ENCODE measurements around the gene TEX261.

TEX261 gene

DNA sequence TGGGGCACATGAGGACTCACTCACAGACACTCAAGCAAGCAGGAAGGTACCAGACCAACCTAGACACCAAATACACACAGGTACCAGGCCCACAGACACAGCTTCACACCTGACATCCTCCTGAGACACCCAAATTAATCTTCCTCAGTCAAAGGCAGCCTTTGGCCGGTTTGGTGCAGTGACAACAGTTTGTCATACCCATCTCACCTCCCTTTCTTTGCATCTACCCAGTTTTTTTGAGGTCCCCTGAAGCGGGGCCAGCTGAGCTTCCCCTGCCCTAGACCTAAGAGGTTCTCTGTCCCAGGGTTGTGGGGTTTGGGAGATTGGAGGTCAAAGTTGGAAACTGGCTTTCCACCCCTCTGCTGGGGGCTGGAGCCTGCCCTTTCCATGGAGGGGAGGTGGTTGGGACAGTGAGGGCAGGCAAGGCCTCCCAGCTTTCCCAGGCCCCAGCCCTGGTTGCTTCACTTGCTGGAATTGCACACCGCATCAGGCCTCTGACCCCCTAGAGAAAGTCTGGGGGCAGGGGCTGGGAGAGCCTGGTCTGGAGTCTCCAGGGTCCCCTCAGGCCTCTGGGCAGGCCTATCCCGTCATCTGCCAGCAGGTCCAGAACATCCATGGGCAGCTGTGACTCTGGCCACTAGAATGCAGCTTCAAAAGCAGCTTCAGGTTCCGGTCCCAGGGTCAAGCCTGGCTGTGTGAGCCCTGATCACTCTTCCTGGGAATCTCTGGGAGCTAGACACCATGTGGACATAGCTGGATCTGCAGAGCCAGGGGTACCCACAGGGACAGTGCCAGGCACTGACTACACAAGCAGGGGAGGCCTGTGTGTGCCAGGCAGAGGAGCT is 12.5 kb upstream of the TEX261 start:
- no peaks in the 10 kb centered on the region for H3K4me1 ChIP-seq (ENCODE audit: low read depth, poor library complexity, severe bottlenecking)
- no peak overlapping the region for H3K9ac ChIP-seq
- no peak overlapping the region for H3K27ac ChIP-seq
- no peak overlapping the region for H3K4me3 ChIP-seq (IDR thresholded peaks at IDR 0.05; ENCODE audit: insufficient read depth, low read depth, low read length)
- H3K36me3 ChIP-seq (ENCODE audit: insufficient read depth) = no peaks in the 10 kb centered on the region
- H3K27me3 ChIP-seq (ENCODE audit: insufficient read depth, low read depth) = no peaks in the 10 kb centered on the region
- no peak overlapping the region for H2AFZ ChIP-seq (ENCODE audit: low read depth)
- no peak overlapping the region for H3K4me2 ChIP-seq
- H3K79me2 ChIP-seq (ENCODE audit: insufficient read depth, low read depth) = no peaks in the 10 kb centered on the region
- TF ChIP-seq, protein P1, sequence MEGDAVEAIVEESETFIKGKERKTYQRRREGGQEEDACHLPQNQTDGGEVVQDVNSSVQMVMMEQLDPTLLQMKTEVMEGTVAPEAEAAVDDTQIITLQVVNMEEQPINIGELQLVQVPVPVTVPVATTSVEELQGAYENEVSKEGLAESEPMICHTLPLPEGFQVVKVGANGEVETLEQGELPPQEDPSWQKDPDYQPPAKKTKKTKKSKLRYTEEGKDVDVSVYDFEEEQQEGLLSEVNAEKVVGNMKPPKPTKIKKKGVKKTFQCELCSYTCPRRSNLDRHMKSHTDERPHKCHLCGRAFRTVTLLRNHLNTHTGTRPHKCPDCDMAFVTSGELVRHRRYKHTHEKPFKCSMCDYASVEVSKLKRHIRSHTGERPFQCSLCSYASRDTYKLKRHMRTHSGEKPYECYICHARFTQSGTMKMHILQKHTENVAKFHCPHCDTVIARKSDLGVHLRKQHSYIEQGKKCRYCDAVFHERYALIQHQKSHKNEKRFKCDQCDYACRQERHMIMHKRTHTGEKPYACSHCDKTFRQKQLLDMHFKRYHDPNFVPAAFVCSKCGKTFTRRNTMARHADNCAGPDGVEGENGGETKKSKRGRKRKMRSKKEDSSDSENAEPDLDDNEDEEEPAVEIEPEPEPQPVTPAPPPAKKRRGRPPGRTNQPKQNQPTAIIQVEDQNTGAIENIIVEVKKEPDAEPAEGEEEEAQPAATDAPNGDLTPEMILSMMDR (conservative IDR thresholded peaks at IDR 0.05; ENCODE audit: low read depth, low read length) = no peak
- no peaks in the 10 kb centered on the region for H4K20me1 ChIP-seq (ENCODE audit: insufficient read depth)

DNA sequence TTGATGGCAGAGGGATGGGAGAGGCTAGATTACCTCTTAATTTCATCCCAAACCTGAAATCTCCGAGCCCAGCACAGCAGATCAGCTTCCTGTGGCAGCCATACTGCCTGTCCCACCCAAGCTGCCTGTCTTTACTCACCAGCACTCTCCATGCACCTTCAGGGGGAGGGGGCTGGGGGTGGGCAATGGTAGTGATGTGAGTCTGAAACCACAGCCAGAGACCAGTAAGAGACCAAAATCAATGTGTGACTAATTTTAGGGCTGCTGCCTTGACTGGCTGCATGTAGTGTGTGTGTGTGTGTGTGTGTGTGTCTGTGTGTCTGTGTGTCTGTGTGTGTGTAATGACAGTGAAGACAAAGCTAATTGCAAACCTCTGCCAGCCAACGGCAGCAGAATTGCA is 11.7 kb upstream of the TEX261 start:
- H3K9ac ChIP-seq = no peak overlapping the region
- no peaks in the 10 kb centered on the region for H3K27me3 ChIP-seq (ENCODE audit: insufficient read depth, low read depth)
- H3K4me2 ChIP-seq = no peak overlapping the region
- no peaks in the 10 kb centered on the region for H3K36me3 ChIP-seq (ENCODE audit: insufficient read depth)
- TF ChIP-seq, protein P1 (conservative IDR thresholded peaks at IDR 0.05; ENCODE audit: low read depth, low read length) = no peak
- H3K27ac ChIP-seq = no peak overlapping the region
- no peaks in the 10 kb centered on the region for H3K4me1 ChIP-seq (ENCODE audit: low read depth, poor library complexity, severe bottlenecking)
- H3K4me3 ChIP-seq (IDR thresholded peaks at IDR 0.05; ENCODE audit: insufficient read depth, low read depth, low read length) = no peak overlapping the region
- H2AFZ ChIP-seq (ENCODE audit: low read depth) = no peak overlapping the region
- no peaks in the 10 kb centered on the region for H4K20me1 ChIP-seq (ENCODE audit: insufficient read depth)
- no peaks in the 10 kb centered on the region for H3K79me2 ChIP-seq (ENCODE audit: insufficient read depth, low read depth)

DNA sequence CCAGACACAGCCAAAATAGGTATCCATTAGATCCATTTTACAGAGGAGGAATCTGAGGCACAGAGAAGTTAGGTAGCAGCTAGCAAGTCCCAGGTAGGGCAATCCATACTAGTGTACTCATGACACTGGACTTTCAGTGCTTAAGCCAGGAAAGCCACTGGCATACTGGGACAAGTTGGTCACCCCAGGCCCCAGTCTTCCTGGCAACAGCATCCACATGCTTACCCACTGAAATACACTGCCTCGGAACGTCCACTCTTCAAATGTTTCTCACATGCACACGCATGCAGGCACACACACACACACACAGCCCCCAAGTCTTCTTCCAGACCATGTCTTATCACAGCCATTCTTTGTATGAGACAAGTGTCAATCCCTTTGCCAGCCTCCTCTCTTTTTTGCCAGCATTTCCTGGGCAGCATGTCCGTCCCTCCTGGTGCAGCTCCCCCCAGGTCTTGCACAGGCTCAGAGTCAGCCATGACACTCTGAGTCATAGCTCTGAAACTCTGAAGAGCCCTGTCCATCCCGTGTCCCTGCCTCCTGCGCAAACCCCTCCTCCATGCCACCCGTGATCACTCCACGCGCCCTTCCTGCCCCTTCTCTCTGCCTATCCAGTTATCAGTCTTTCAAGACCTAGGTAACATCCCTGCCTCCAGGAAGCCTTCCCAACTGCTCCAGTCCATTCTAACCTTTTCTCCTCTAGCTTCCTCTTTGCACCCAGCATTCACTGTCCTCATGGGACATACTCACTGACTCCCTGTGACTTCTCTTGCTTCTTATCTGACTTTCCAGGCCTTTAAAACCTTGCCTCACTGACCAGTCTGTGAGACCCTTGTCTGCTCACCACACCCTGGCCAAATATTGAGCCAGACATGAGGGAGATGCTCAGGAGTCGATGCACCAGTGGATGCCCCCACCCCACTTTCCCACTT is 10.9 kb upstream of the TEX261 start:
- TF ChIP-seq, protein P1 (conservative IDR thresholded peaks at IDR 0.05; ENCODE audit: low read depth, low read length) = no peak
- Histone ChIP-seq H3K36me3 (ENCODE audit: insufficient read depth) (no peaks in the 10 kb centered on the region), H4K20me1 (ENCODE audit: insufficient read depth) (no peaks in the 10 kb centered on the region), H3K27ac (no peak overlapping the region), H2AFZ (ENCODE audit: low read depth) (no peak overlapping the region), H3K27me3 (ENCODE audit: insufficient read depth, low read depth) (no peaks in the 10 kb centered on the region), H3K9ac (no peak overlapping the region), H3K4me2 (no peak overlapping the region), H3K4me3 (IDR thresholded peaks at IDR 0.05; ENCODE audit: insufficient read depth, low read depth, low read length) (no peak overlapping the region), H3K79me2 (ENCODE audit: insufficient read depth, low read depth) (no peaks in the 10 kb centered on the region), H3K4me1 (ENCODE audit: low read depth, poor library complexity, severe bottlenecking) (peaks cover 4% of the 10 kb centered on the region)

DNA sequence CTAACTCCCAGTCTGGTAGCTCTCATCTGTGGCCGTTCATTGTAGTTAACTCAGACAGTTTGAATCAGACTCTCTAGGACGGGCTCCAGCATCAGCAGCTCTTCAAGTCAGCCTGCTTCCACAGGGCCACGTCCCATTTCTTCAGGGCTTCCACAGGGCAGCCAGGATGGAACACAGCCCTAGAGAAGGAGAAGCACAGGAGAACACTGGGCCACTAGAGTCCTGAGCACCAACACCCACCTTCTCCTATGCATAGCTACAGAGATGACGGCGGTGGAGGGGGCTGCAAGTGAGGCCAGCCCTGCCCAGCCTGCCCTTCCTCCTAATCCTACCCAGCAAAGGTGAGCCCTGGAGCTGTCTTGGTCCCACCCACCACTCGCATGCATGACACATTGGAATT is 10.2 kb upstream of the TEX261 start:
- Histone ChIP-seq H3K4me3 (IDR thresholded peaks at IDR 0.05; ENCODE audit: insufficient read depth, low read depth, low read length) (no peak overlapping the region), H3K9ac (no peak overlapping the region), H3K4me1 (ENCODE audit: low read depth, poor library complexity, severe bottlenecking) (peaks cover 6% of the 10 kb centered on the region), H3K79me2 (ENCODE audit: insufficient read depth, low read depth) (no peaks in the 10 kb centered on the region), H3K4me2 (no peak overlapping the region), H3K27me3 (ENCODE audit: insufficient read depth, low read depth) (no peaks in the 10 kb centered on the region), H4K20me1 (ENCODE audit: insufficient read depth) (no peaks in the 10 kb centered on the region), H3K27ac (no peak overlapping the region), H3K36me3 (ENCODE audit: insufficient read depth) (no peaks in the 10 kb centered on the region), H2AFZ (ENCODE audit: low read depth) (no peak overlapping the region)
- TF ChIP-seq, protein P1 (conservative IDR thresholded peaks at IDR 0.05; ENCODE audit: low read depth, low read length) = no peak
